Fibroblast of the aortic adventitia (primary cell): ENCODE measurements around the gene PRM3. TPM values are rescaled to one million over a fixed set of nuclear protein-coding genes. Genes with fewer than 3 reads are reported as not detected.

Source experiments
- DNase-seq: peaks from one replicate; pipeline ENCODE4 v3.0.0-alpha.2; 2010; ENCODE audit warnings: low read depth
- H3K4me3 ChIP-seq: 2 replicates; pipeline ENCODE4 v1.5.1; 2011; ENCODE audit warnings: low read depth, mild to moderate bottlenecking, control low read depth, low read length, moderate library complexity
- CTCF ChIP-seq: IDR thresholded peaks from 2 replicates; pipeline ENCODE4 v1.5.1; 2011; ENCODE audit warnings: mild to moderate bottlenecking, low read length, control low read depth, inconsistent platforms; ENCODE audit not compliant: insufficient read depth
- total RNA-seq: library from RNA; depleted of rRNA; stranded (reverse); fragments of >200 nt; gene quantifications from 2 replicates; pipeline ENCODE4 v1.2.3, GENCODE V29; 2012; ENCODE audit warnings: low replicate concordance

PRM3 gene
- total RNA-seq, 1 donor = not detected

GRCh38 chr16:11316331-11317015, 43.0 kb upstream of the PRM3 start:
- DNase-seq = no peak
- no peak for TF ChIP-seq CTCF
- no peak overlapping the region for H3K4me3 ChIP-seq

- H3K4me3 ChIP-seq = no peak overlapping the region
- TF ChIP-seq CTCF = no peak
- no peak for DNase-seq
Measured at GRCh38 chr16:11315510-11315909, 42.1 kb upstream of the PRM3 start.

GRCh38 chr16:11314309-11314894, 41.0 kb upstream of the PRM3 start:
- no peak for DNase-seq
- TF ChIP-seq CTCF = no peak
- H3K4me3 ChIP-seq = no peak overlapping the region

- DNase-seq = no peak
- TF ChIP-seq CTCF = no peak
- no peak overlapping the region for H3K4me3 ChIP-seq
Measured at GRCh38 chr16:11313493-11314308, 40.3 kb upstream of the PRM3 start.

- DNase-seq = peak; percentile 47
- no peak for TF ChIP-seq CTCF
- no peak overlapping the region for H3K4me3 ChIP-seq
Measured at GRCh38 chr16:11312718-11313492, 39.5 kb upstream of the PRM3 start.

DNA sequence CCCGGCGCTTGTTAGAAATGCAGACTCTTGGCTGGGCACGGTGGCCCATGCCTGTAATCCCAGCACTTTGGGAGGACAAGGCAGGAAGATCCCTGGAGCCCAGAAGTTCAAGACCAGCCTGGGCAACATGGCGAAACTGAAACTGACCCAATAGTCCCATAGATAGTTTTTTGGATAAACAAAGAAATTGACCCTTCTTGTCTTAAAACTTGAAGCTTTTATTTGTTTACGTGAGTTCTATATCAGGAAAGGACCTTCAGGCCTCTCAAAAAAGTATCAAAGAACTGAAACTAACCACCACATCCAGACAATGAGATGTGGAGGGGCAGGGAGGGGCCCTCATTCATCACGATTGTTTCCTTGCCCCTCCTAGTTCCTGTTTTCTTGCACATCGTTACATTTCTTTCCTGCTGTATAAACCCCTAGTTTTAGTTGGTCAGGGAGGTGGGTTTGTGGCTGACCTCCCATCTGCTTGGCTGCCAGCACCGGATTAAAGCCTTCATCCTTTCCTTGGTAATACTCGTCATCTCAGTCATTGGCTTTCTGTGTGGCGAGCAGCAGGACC, 37.6 kb upstream of the PRM3 start:
- TF ChIP-seq CTCF = no peak
- no peak overlapping the region for H3K4me3 ChIP-seq
- no peak for DNase-seq
